B cell (primary cell): ENCODE results near the gene NTPCR. TPM values are rescaled to one million over a fixed set of nuclear protein-coding genes. Genes with fewer than 3 reads are reported as not detected.

ENCODE experiments used
- ATAC-seq: fragments of 200-7000 bp; cut with Tn5 transposase; one replicate; pipeline ENCODE4 v1.10.0; 2021; ENCODE audit warnings: low read depth, mild to moderate bottlenecking, moderate number of reproducible peaks, moderate library complexity
- CTCF ChIA-PET: fragments of 350-600 bp; sonication (Branson Sonifier 250); formaldehyde crosslinking; loops from one replicate; lab custom pipeline; 2021; ENCODE audit warnings: antibody characterized with exemption, inconsistent platforms; lab: Charles Lee
- POLR2A ChIA-PET: fragments of 350-600 bp; sonication (Branson Sonifier 250); formaldehyde crosslinking; loops from one replicate; lab custom pipeline; 2021; ENCODE audit warnings: antibody characterized with exemption; lab: Charles Lee
- DNase-seq: peaks from one replicate; pipeline ENCODE4 v3.0.0; 2013
- H2AFZ ChIP-seq: 2 replicates; pipeline ENCODE4 v1.6.1; 2012; ENCODE audit warnings: mild to moderate bottlenecking, low read depth, low read length; ENCODE audit not compliant: insufficient read depth, poor library complexity, severe bottlenecking
- H3K27ac ChIP-seq, 2 donors: 1 replicate in 1 of 2; 2 replicates in 1 of 2; pipeline ENCODE4 v1.5.1; 2012 to 2013; ENCODE audit warnings: low read length in 2 of 2, mild to moderate bottlenecking in 2 of 2, moderate library complexity in 1 of 2
- H3K27me3 ChIP-seq, 4 experiments: fragments of 200-600 bp in 1 of 4; sonication (generic) in 1 of 4; replicated peaks in 1 of 4; 1 replicate in 2 of 4; 2 replicates in 2 of 4; pipeline versions ENCODE4 v1.6.1 to v1.7.0; 2013 to 2016; ENCODE audit warnings: low read length in 3 of 4, mild to moderate bottlenecking in 2 of 4, mixed read lengths in 1 of 4, moderate library complexity in 1 of 4; ENCODE audit not compliant: insufficient read depth in 4 of 4, control insufficient read depth in 3 of 4; ENCODE audit errors: control extremely low read depth in 1 of 4
- H3K36me3 ChIP-seq, 2 experiments: replicated peaks in 1 of 2; 1 replicate in 1 of 2; 2 replicates in 1 of 2; pipeline versions ENCODE4 v1.6.1 to v1.7.1; 2013; ENCODE audit warnings: low read length in 1 of 2; ENCODE audit not compliant: insufficient read depth in 2 of 2, control insufficient read depth in 1 of 2; ENCODE audit errors: control extremely low read depth in 1 of 2, extremely low read depth in 1 of 2
- H3K4me1 ChIP-seq, 2 donors: fragments of 200-600 bp in 1 of 2; sonication (generic) in 1 of 2; 1 replicate in 1 of 2; 2 replicates in 1 of 2; pipeline versions ENCODE4 v1.5.1 to v1.6.1; 2013 to 2017; ENCODE audit warnings: low read length in 2 of 2; ENCODE audit not compliant: control insufficient read depth in 2 of 2, insufficient read depth in 2 of 2
- H3K4me2 ChIP-seq: replicated peaks from 2 replicates; pipeline ENCODE3; 2012; ENCODE audit warnings: mild to moderate bottlenecking, low read depth, low read length; ENCODE audit not compliant: poor library complexity, severe bottlenecking
- H3K4me3 ChIP-seq, 5 experiments: fragments of 200-600 bp in 1 of 5; sonication (generic) in 1 of 5; 1 replicate in 3 of 5; 2 replicates in 2 of 5; pipeline versions ENCODE4 v1.5.1 to v1.7.0; 2011 to 2016; ENCODE audit warnings: low read length in 4 of 5, mild to moderate bottlenecking in 4 of 5, low read depth in 2 of 5, control low read depth in 1 of 5, moderate library complexity in 1 of 5; ENCODE audit not compliant: insufficient read depth in 1 of 5; ENCODE audit errors: control extremely low read depth in 1 of 5, extremely low read depth in 1 of 5
- H3K79me2 ChIP-seq: fragments of 200-600 bp; sonication (generic); one replicate; pipeline ENCODE4 v1.6.0; 2016; ENCODE audit warnings: low read length; ENCODE audit not compliant: control insufficient read depth, insufficient read depth
- H3K9ac ChIP-seq: fragments of 200-600 bp; sonication (generic); 2 replicates; pipeline ENCODE4 v1.6.1; 2017; ENCODE audit warnings: mild to moderate bottlenecking, low read length, moderate library complexity
- H3K9me3 ChIP-seq, 3 donors: one replicate each; pipeline versions ENCODE4 v1.6.1 to v1.7.1; 2013; ENCODE audit warnings: low read length in 2 of 3; ENCODE audit not compliant: control insufficient read depth in 2 of 3, insufficient read depth in 1 of 3; ENCODE audit errors: control extremely low read depth in 1 of 3
- H4K20me1 ChIP-seq: 2 replicates; pipeline ENCODE4 v1.6.0; 2012; ENCODE audit warnings: mild to moderate bottlenecking, low read length; ENCODE audit not compliant: insufficient read depth, control insufficient read depth, poor library complexity, severe bottlenecking
- H3K27ac Mint-ChIP-seq: one replicate; pipeline ENCODE4 v1.8.0; 2021; ENCODE audit warnings: mixed read lengths
- H3K27me3 Mint-ChIP-seq: one replicate; pipeline ENCODE4 v1.8.0; 2021; ENCODE audit warnings: mixed read lengths
- H3K4me1 Mint-ChIP-seq: one replicate; pipeline ENCODE4 v1.8.0; 2021; ENCODE audit warnings: mixed read lengths
- H3K4me3 Mint-ChIP-seq: one replicate; pipeline ENCODE4 v1.8.0; 2021; ENCODE audit warnings: mixed read lengths
- H3K9me3 Mint-ChIP-seq: one replicate; pipeline ENCODE4 v1.8.0; 2022; ENCODE audit warnings: mixed read lengths; ENCODE audit not compliant: insufficient read depth
- EZH2 ChIP-seq: IDR thresholded peaks from 2 replicates; pipeline ENCODE4 v1.6.1; 2012; ENCODE audit warnings: borderline replicate concordance, low read depth, mild to moderate bottlenecking, moderate library complexity, low read length; ENCODE audit not compliant: insufficient read depth, poor library complexity, severe bottlenecking
- WGBS: methylation state at CpG from one replicate; pipeline ENCODE4 v1.1.5; 2013; ENCODE audit warnings: missing lambda C conversion rate; ENCODE audit not compliant: insufficient coverage; 5-methylcytosine and 5-hydroxymethylcytosine counted together
- intact Hi-C: fragments of 100-400 bp; cut with micrococcal nuclease; formaldehyde crosslinking; loops from one replicate; pipeline ENCODE4 v1.10.0; 2022
- polyA plus RNA-seq: library from polyadenylated mRNA; depleted of rRNA; stranded (reverse); fragments of >200 nt; gene quantifications from 2 replicates; pipeline ENCODE4 v1.2.3, GENCODE V29; 2012
- total RNA-seq, 2 donors: library from RNA; stranded (reverse); fragments of 120-200 nt in 1 of 2; gene quantifications; 1 replicate in 1 of 2; 2 replicates in 1 of 2; pipeline versions ENCODE4 v1.2.3 to v1.2.4, GENCODE V29; 2013 to 2022
- TF ChIP-seq, protein P1 (sequence below): fragments of 200-600 bp; IDR thresholded peaks from one replicate; pipeline ENCODE4 v1.8.0; 2022; ENCODE audit warnings: antibody characterized with exemption, mild to moderate bottlenecking

NTPCR gene
- total and polyA plus RNA-seq, 2 donors (not counting 1 experiment from before 2014, with no cell fraction given): 7.6 to 16.5 TPM

GRCh38 chr1:232980986-232981560 is 30.7 kb downstream of the NTPCR start:
- H3K4me2 ChIP-seq: no peak overlapping the region
- no peak overlapping the region for H3K4me3 Mint-ChIP-seq
- POLR2A ChIA-PET: no interaction called here
- DNase-seq (no peak), ATAC-seq (no peak)
- H3K4me3 ChIP-seq: no peak overlapping the region
- no peak overlapping the region for H2AFZ ChIP-seq
- H4K20me1 ChIP-seq: no peaks in the 10 kb centered on the region
- H3K9me3 Mint-ChIP-seq: no peaks in the 10 kb centered on the region
- peaks cover 0 to 10% of the 10 kb centered on the region in 2 experiments for H3K36me3 ChIP-seq
- no peaks in the 10 kb centered on the region for H3K27me3 Mint-ChIP-seq
- no peak overlapping the region for H3K27ac Mint-ChIP-seq
- WGBS: 100% methylated on average over 2 of the region's 9 CpGs
- intact Hi-C loops: no loop called here
- no peaks in the 10 kb centered on the region for H3K79me2 ChIP-seq
- peaks cover 4 to 10% of the 10 kb centered on the region in 2 donors for H3K4me1 ChIP-seq
- H3K27ac ChIP-seq: no peak overlapping the region
- no peak overlapping the region for H3K9ac ChIP-seq
- H3K4me1 Mint-ChIP-seq: peaks cover 7% of the 10 kb centered on the region
- no peaks in the 10 kb centered on the region for H3K9me3 ChIP-seq
- TF ChIP-seq, protein P1, sequence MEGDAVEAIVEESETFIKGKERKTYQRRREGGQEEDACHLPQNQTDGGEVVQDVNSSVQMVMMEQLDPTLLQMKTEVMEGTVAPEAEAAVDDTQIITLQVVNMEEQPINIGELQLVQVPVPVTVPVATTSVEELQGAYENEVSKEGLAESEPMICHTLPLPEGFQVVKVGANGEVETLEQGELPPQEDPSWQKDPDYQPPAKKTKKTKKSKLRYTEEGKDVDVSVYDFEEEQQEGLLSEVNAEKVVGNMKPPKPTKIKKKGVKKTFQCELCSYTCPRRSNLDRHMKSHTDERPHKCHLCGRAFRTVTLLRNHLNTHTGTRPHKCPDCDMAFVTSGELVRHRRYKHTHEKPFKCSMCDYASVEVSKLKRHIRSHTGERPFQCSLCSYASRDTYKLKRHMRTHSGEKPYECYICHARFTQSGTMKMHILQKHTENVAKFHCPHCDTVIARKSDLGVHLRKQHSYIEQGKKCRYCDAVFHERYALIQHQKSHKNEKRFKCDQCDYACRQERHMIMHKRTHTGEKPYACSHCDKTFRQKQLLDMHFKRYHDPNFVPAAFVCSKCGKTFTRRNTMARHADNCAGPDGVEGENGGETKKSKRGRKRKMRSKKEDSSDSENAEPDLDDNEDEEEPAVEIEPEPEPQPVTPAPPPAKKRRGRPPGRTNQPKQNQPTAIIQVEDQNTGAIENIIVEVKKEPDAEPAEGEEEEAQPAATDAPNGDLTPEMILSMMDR: no peak
- no peak for TF ChIP-seq EZH2
- no peaks in the 10 kb centered on the region for H3K27me3 ChIP-seq
- CTCF ChIA-PET: no interaction called here

DNA sequence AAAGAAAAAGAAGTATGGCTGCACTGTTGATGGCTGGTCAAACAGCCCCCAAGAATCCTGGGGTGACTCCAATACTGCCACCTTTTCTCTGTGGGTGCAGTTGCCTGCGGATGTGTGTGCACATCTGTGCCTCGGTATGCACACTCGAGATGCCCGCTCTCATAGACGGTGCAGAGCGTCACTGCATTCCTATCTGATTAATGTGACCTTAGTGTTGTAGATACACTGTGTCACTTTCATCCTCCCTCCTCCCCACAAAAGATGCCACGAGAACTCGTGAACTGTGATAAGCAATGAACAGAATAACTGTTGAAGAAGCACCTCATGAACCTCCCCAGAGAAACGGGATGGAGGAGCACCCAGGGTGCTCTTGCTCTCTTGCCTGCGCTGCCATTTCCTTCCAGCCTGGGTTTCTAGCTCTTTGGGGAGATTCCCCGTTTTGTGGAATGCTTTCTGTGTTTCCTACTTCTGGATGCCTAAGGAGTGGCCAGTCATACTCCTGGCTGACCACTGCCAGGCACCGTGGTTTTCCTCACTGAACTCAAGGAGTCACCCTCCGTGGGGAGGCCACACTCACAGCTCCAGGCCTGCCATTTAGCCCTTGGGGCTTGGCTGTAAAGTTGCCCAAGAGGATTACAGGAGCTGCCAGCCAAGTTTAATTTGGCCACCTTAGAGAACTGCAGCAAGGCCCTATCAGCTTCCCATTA is 32.0 kb downstream of the NTPCR start:
- H3K4me3 Mint-ChIP-seq: no peak overlapping the region
- H3K9me3 ChIP-seq: no peaks in the 10 kb centered on the region
- H3K36me3 ChIP-seq: no peaks in the 10 kb centered on the region
- no peak overlapping the region for H3K9ac ChIP-seq
- H3K4me3 ChIP-seq: no peak overlapping the region
- 95% methylated on average over 6 of the region's 13 CpGs for WGBS
- peaks cover 7% of the 10 kb centered on the region for H3K4me1 Mint-ChIP-seq
- no peak for DNase-seq
- ChIA-PET CTCF (no interaction called here), POLR2A (no interaction called here)
- no peaks in the 10 kb centered on the region for H3K79me2 ChIP-seq
- no peak for TF ChIP-seq EZH2
- TF ChIP-seq, protein P1: no peak
- H2AFZ ChIP-seq: no peak overlapping the region
- H3K27ac ChIP-seq: no peak overlapping the region
- intact Hi-C loops: no loop called here
- no peak for ATAC-seq
- no peaks in the 10 kb centered on the region for H3K27me3 Mint-ChIP-seq
- no peaks in the 10 kb centered on the region for H3K27me3 ChIP-seq
- H3K9me3 Mint-ChIP-seq: no peaks in the 10 kb centered on the region
- H3K4me2 ChIP-seq: no peak overlapping the region
- H3K4me1 ChIP-seq: peaks cover 4 to 10% of the 10 kb centered on the region in 2 donors
- H4K20me1 ChIP-seq: no peaks in the 10 kb centered on the region
- no peak overlapping the region for H3K27ac Mint-ChIP-seq
